ENCODE data around the gene DMXL2.
"Not testable (repeated sequence)": the region's sequence is repeated elsewhere in the genome, so short reads cannot be mapped to it uniquely, and the experiment has no call there.

Gene DMXL2

GRCh38 chr15:51444807-51445206, 177.8 kb downstream of the DMXL2 start:
- POLR2A ChIA-PET, result no interaction called here
- no peak for TF ChIP-seq PKNOX1 (IDR thresholded peaks at IDR 0.05)

DNA sequence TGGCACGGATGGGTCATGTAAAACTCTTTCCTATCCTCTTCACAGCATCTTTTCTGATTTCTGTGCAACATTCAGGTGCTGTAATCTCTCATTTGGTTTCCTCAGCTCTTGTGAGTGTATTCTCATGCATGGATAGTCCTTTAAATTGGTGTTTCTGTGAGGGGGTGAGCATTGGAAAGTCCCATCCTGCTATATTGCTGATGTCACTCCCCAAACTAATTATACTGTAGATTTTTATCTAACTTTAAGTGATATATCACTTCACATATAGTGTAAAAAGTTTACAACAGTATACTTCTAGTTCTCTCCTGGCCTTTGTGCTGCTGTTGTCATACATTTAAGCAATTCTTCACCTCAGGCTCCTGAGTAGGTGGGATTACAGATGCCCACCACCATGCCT, 178.5 kb downstream of the DMXL2 start:
- CTCF ChIA-PET, result no interaction called here

More at GRCh38 chr15:51444807-51445206, 177.8 kb downstream of the DMXL2 start:
- CTCF ChIA-PET, result interaction anchor here (0.5 kb wide), 1 partner anchor 26 kb away, joined by 3 read pairs; no protein-coding TSS in a partner anchor
- no peak for DNase-seq (ENCODE audit: extremely low spot score)

GRCh38 chr15:51443282-51443914, 179.2 kb downstream of the DMXL2 start:
- ChIA-PET CTCF (no interaction called here), POLR2A (no interaction called here)
- TF ChIP-seq HDGF (IDR thresholded peaks at IDR 0.05; ENCODE audit: borderline replicate concordance) (no peak), CTBP1 (IDR thresholded peaks at IDR 0.05; ENCODE audit: borderline replicate concordance) (no peak), L3MBTL2 (conservative IDR thresholded peaks at IDR 0.05) (no peak), FOXM1 (IDR thresholded peaks at IDR 0.05; ENCODE audit: borderline replicate concordance) (no peak), FOXK2 (IDR thresholded peaks at IDR 0.05) (no peak), ZNF384 (IDR thresholded peaks at IDR 0.05) (no peak)
- no peak for DNase-seq (ENCODE audit: extremely low spot score)

More for the DNA sequence above, 178.5 kb downstream of the DMXL2 start:
- TF ChIP-seq FOXM1 (IDR thresholded peaks at IDR 0.05; ENCODE audit: borderline replicate concordance) (no peak), ARNT (IDR thresholded peaks at IDR 0.05) (no peak), PKNOX1 (IDR thresholded peaks at IDR 0.05) (no peak), SP1 (IDR thresholded peaks at IDR 0.05) (no peak), ELF4 (IDR thresholded peaks at IDR 0.05) (no peak), FOXK2 (IDR thresholded peaks at IDR 0.05) (no peak), FOXA1 (IDR thresholded peaks at IDR 0.05) (no peak)
- no peak for DNase-seq (ENCODE audit: extremely low spot score)
- POLR2A ChIA-PET, result no interaction called here

- CTCF ChIA-PET, result no interaction called here
- POLR2A ChIA-PET, result no interaction called here
- no peak for TF ChIP-seq SUZ12 (IDR thresholded peaks at IDR 0.05)
- no peak for TF ChIP-seq ZNF384 (IDR thresholded peaks at IDR 0.05)
- no peak for TF ChIP-seq NFRKB (IDR thresholded peaks at IDR 0.05)
- TF ChIP-seq LEF1 (IDR thresholded peaks at IDR 0.05; ENCODE audit: borderline replicate concordance), result no peak
- TF ChIP-seq BHLHE40 (IDR thresholded peaks at IDR 0.05; ENCODE audit: borderline replicate concordance), result no peak
- TF ChIP-seq HDGF (IDR thresholded peaks at IDR 0.05; ENCODE audit: borderline replicate concordance), result no peak
- no peak for TF ChIP-seq TARDBP (IDR thresholded peaks at IDR 0.05)
- no peak for TF ChIP-seq FOXM1 (IDR thresholded peaks at IDR 0.05; ENCODE audit: borderline replicate concordance)
- no peak for TF ChIP-seq PKNOX1 (IDR thresholded peaks at IDR 0.05)
- no peak for TF ChIP-seq L3MBTL2 (conservative IDR thresholded peaks at IDR 0.05)
- TF ChIP-seq ARNT (IDR thresholded peaks at IDR 0.05), result no peak
- no peak for TF ChIP-seq FOXK2 (IDR thresholded peaks at IDR 0.05)
- TF ChIP-seq FOXA1 (IDR thresholded peaks at IDR 0.05), result no peak
- no peak for DNase-seq (ENCODE audit: extremely low spot score)
Measured at GRCh38 chr15:51438526-51438925, 184.0 kb downstream of the DMXL2 start.

GRCh38 chr15:51425517-51426040, 197.0 kb downstream of the DMXL2 start:
- ChIA-PET CTCF (no interaction called here), POLR2A (no interaction called here)
- no peak for DNase-seq (ENCODE audit: extremely low spot score)
- TF ChIP-seq TARDBP (IDR thresholded peaks at IDR 0.05), result no peak
- TF ChIP-seq ELF4 (IDR thresholded peaks at IDR 0.05), result no peak
- no peak for TF ChIP-seq FOXM1 (IDR thresholded peaks at IDR 0.05; ENCODE audit: borderline replicate concordance)
- no peak for TF ChIP-seq HDGF (IDR thresholded peaks at IDR 0.05; ENCODE audit: borderline replicate concordance)
- TF ChIP-seq LEF1 (IDR thresholded peaks at IDR 0.05; ENCODE audit: borderline replicate concordance), result no peak
- no peak for TF ChIP-seq NFRKB (IDR thresholded peaks at IDR 0.05)
- TF ChIP-seq ARNT (IDR thresholded peaks at IDR 0.05), result no peak
- no peak for TF ChIP-seq CTBP1 (IDR thresholded peaks at IDR 0.05; ENCODE audit: borderline replicate concordance)
- no peak for TF ChIP-seq FOXK2 (IDR thresholded peaks at IDR 0.05)
- TF ChIP-seq L3MBTL2 (conservative IDR thresholded peaks at IDR 0.05), result no peak
- no peak for TF ChIP-seq PKNOX1 (IDR thresholded peaks at IDR 0.05)
- TF ChIP-seq ZNF384 (IDR thresholded peaks at IDR 0.05), result no peak
- TF ChIP-seq BHLHE40 (IDR thresholded peaks at IDR 0.05; ENCODE audit: borderline replicate concordance), result no peak
- TF ChIP-seq FOXA1 (IDR thresholded peaks at IDR 0.05), result no peak
- no peak for TF ChIP-seq SP1 (IDR thresholded peaks at IDR 0.05)
- TF ChIP-seq SUZ12 (IDR thresholded peaks at IDR 0.05), result no peak

DNA sequence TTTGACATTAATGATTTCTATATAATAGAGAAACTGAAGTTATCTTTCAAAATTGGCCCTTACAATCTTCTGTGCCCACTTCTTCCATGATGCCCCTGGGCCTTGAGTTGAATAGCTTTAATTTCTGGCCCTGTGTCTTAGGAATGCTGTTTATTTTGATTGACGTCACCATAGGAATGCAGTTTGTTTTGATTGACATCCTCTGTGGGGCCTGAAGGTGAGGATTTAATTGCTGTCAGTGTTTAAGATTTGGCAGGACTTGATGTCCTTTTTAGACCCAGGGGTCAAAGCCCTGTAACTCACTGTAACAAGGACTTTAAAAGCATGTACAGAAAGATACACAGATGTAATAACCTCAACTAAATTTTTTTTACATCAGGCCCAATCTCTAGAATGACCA, 197.8 kb downstream of the DMXL2 start:
- TF ChIP-seq PKNOX1 (IDR thresholded peaks at IDR 0.05) (peak; percentile 91), FOXM1 (IDR thresholded peaks at IDR 0.05; ENCODE audit: borderline replicate concordance) (no peak), TARDBP (IDR thresholded peaks at IDR 0.05) (no peak)
- POLR2A ChIA-PET, result no interaction called here
- CTCF ChIA-PET, result no interaction called here
- DNase-seq (ENCODE audit: extremely low spot score), result no peak

GRCh38 chr15:51423040-51423439, 199.5 kb downstream of the DMXL2 start:
- DNase-seq (ENCODE audit: extremely low spot score); CTCF ChIA-PET; POLR2A ChIA-PET: not testable (repeated sequence)

Measured in HEK293T (cell line).